ENCODE measurements around the gene TMEM208.

TMEM208 gene

GRCh38 chr16:67209565-67209964 is 17.4 kb upstream of the TMEM208 start:
- DNase-seq (ENCODE audit: low read depth in 2 of 2) = no peak

GRCh38 chr16:67210069-67210937 is 16.6 kb upstream of the TMEM208 start:
- DNase-seq (ENCODE audit: low read depth in 2 of 2) = no peak

GRCh38 chr16:67211674-67212073 is 15.3 kb upstream of the TMEM208 start:
- no peak for DNase-seq (ENCODE audit: low read depth in 2 of 2)

GRCh38 chr16:67212766-67213165 is 14.2 kb upstream of the TMEM208 start:
- no peak for DNase-seq (ENCODE audit: low read depth in 2 of 2)

GRCh38 chr16:67213197-67214019 is 13.5 kb upstream of the TMEM208 start:
- no peak for DNase-seq (ENCODE audit: low read depth in 2 of 2)

- DNase-seq (ENCODE audit: low read depth in 2 of 2) = no peak
These were observed 11.2 kb upstream of the TMEM208 start for GRCh38 chr16:67215706-67216105.

- DNase-seq (ENCODE audit: low read depth in 2 of 2) = no peak
These were observed 10.1 kb upstream of the TMEM208 start for GRCh38 chr16:67216612-67217490.

- DNase-seq (ENCODE audit: low read depth in 2 of 2) = no peak
These were observed 2.9 kb upstream of the TMEM208 start for GRCh38 chr16:67223992-67224391.

GRCh38 chr16:67226295-67226803 is 581 bp upstream of the TMEM208 start:
- DNase-seq (ENCODE audit: low read depth in 2 of 2) = no peak

- no peak for DNase-seq (ENCODE audit: low read depth in 2 of 2)
These were observed 614 bp downstream of the TMEM208 start for GRCh38 chr16:67227567-67227921.

GRCh38 chr16:67228034-67228785 is 1.3 kb downstream of the TMEM208 start:
- DNase-seq (ENCODE audit: low read depth in 2 of 2) = no peak

GRCh38 chr16:67228905-67229304 is 2.0 kb downstream of the TMEM208 start:
- no peak for DNase-seq (ENCODE audit: low read depth in 2 of 2)

- DNase-seq (ENCODE audit: low read depth in 2 of 2) = no peak
These were observed 3.2 kb downstream of the TMEM208 start for GRCh38 chr16:67229906-67230808.

- no peak for DNase-seq (ENCODE audit: low read depth in 2 of 2)
These were observed 4.1 kb downstream of the TMEM208 start for GRCh38 chr16:67230809-67231660.

- no peak for DNase-seq (ENCODE audit: low read depth in 2 of 2)
These were observed 6.7 kb downstream of the TMEM208 start for GRCh38 chr16:67233596-67233995.

- no peak for DNase-seq (ENCODE audit: low read depth in 2 of 2)
These were observed 7.3 kb downstream of the TMEM208 start for GRCh38 chr16:67234180-67234597.

- no peak for DNase-seq (ENCODE audit: low read depth in 2 of 2)
These were observed 9.1 kb downstream of the TMEM208 start for GRCh38 chr16:67235816-67236562.

Measured in fibroblast of skin of left biceps (primary cell).